GM10248 (cell line): ENCODE measurements around the gene PORCN.

Experiments used
- CTCF ChIA-PET: fragments of 300-600 bp; sonication (Branson Sonifier 250); formaldehyde crosslinking; extraction: SDS; loops from one replicate; lab custom pipeline; 2021; ENCODE audit warnings: antibody characterized with exemption; lab: Yijun Ruan, JAX
- POLR2A ChIA-PET: fragments of 350-650 bp; sonication (Branson Sonifier 250); formaldehyde crosslinking; extraction: SDS; loops from one replicate; lab custom pipeline; 2020; ENCODE audit warnings: antibody characterized with exemption; lab: Yijun Ruan, JAX
- DNase-seq: peaks from one replicate; pipeline ENCODE4 v3.0.0; 2012; ENCODE audit errors: extremely low spot score
- TF ChIP-seq, protein P1 (sequence below): IDR thresholded peaks from 2 replicates; pipeline ENCODE4 v1.5.1; 2012; ENCODE audit warnings: mild to moderate bottlenecking, low read depth; ENCODE audit errors: extremely low read depth, missing control alignments, control extremely low read depth

Gene PORCN

DNA sequence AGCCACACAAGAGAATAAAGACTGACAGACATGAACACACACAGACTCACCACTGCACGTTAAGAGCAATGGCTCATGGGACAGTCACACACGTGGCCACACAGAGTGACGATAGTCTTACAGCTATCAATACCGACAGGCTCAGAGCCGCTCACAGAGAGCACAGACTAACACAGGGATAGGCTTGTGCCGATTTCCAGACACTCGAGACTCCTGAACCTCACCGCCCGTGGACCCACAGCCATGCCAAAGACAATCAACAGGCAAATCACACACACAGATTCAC lies 38.0 kb upstream of the PORCN start:
- DNase-seq: no peak
- CTCF ChIA-PET: interaction anchor here (1.3 kb wide), 1 partner anchor 23 kb away, joined by 4 read pairs; no protein-coding TSS in a partner anchor
- POLR2A ChIA-PET: no interaction called here
- TF ChIP-seq, protein P1, sequence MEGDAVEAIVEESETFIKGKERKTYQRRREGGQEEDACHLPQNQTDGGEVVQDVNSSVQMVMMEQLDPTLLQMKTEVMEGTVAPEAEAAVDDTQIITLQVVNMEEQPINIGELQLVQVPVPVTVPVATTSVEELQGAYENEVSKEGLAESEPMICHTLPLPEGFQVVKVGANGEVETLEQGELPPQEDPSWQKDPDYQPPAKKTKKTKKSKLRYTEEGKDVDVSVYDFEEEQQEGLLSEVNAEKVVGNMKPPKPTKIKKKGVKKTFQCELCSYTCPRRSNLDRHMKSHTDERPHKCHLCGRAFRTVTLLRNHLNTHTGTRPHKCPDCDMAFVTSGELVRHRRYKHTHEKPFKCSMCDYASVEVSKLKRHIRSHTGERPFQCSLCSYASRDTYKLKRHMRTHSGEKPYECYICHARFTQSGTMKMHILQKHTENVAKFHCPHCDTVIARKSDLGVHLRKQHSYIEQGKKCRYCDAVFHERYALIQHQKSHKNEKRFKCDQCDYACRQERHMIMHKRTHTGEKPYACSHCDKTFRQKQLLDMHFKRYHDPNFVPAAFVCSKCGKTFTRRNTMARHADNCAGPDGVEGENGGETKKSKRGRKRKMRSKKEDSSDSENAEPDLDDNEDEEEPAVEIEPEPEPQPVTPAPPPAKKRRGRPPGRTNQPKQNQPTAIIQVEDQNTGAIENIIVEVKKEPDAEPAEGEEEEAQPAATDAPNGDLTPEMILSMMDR: no peak

DNA sequence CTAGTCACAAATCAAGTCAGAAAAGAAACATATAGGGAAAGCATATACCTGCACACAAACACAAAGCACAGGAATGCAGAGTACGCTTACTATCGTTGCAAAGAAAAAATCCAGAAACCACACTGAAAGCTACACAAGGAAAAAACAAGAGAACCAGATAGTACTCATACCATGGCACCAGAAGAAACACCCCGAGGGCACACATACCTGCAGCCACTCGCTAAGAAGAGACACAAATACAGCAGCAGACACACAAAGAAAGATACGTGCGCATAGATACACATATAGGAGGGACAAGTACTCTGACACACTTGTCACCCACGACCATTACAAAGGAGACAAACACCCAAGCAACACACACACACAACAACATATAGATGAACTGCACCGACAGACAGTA lies 37.3 kb upstream of the PORCN start:
- ChIA-PET CTCF (no interaction called here), POLR2A (no interaction called here)
- DNase-seq: no peak
- TF ChIP-seq, protein P1: no peak

DNA sequence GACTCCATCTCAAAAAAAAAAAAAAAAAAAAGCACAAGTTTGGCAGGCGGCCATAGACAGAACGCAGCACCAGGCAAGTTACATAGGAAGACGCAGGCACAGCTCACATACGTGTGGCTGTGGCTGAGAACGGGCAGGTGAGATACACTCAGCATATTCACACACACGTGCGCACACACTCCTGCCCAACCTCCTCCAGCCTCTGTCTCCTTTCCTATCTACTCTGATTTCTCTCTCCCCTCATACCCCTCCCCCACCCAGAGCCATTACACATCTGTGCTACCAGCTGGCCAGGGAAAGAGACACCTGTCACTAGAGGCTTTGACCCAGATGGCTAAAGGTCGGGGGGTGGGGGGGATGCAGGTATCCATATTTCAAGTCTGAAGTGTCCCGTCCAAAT lies 36.6 kb upstream of the PORCN start:
- POLR2A ChIA-PET: no interaction called here
- TF ChIP-seq, protein P1: no peak
- DNase-seq: no peak
- CTCF ChIA-PET: no interaction called here

DNA sequence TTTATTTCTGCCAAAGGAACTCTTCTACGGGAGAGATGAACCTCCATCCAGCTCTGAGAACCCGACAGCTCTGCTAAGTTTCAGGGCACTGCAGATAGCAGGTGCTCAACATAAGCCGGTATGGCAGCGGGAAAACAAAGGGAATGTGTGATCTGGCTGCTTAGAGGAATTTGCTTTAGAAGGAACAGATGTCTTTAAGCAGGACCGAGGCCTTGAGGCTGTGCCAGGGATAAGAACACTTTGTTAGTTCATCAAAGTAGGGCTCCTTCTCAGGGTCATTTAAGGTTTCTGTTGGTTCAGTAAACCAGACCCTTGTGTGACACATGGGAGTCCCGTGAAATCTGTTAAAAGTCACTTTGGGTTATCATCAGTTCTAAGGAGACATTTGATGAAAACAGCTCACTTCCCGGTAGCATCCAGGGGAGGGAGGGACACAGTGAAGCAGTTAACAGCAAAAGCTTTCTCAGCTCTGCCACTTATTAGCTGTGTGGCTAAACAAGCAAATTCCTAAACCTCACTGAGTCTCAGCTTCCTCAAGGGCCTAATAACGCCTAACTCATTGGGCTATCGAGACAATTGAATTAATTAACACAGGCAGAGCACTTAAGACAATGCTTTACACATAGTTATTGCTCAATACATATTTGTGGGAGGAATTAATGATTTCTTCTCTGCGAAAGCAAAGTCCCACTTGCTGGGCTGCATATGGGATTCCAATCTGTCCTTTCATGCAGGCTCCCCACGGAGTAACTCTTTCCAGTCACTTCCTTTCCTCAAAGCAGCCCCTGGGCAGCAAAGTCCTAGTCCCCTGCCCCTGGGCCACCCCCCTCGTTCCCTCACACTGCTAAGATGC lies 35.7 kb upstream of the PORCN start:
- ChIA-PET POLR2A (no interaction called here), CTCF (interaction anchor here (1.4 kb wide), 1 partner anchor 8 kb away, joined by 4 read pairs; no protein-coding TSS in a partner anchor)
- TF ChIP-seq, protein P1: no peak
- no peak for DNase-seq

DNA sequence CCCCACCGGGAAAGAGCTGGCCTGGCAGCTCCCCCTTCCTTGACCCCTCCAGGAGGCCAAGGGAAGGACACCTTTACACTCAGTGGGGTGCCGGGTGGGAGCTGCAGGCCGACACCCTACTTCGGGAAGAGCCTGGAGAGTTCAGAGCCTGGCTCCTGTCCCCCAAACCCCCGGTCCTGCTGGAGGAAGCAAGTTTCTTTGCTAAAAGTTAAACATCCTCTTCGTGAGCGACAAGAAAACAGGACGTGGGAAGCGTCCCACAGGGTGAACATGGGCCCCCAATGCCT lies 35.1 kb upstream of the PORCN start:
- TF ChIP-seq, protein P1: no peak
- POLR2A ChIA-PET: interaction anchor here (0.7 kb wide), 1 partner anchor 223 kb away, joined by 3 read pairs; the partner anchor contains the start of gene SUV39H1
- CTCF ChIA-PET: interaction anchor here (1.4 kb wide), 1 partner anchor 9 kb away, joined by 4 read pairs; no protein-coding TSS in a partner anchor
- no peak for DNase-seq

DNA sequence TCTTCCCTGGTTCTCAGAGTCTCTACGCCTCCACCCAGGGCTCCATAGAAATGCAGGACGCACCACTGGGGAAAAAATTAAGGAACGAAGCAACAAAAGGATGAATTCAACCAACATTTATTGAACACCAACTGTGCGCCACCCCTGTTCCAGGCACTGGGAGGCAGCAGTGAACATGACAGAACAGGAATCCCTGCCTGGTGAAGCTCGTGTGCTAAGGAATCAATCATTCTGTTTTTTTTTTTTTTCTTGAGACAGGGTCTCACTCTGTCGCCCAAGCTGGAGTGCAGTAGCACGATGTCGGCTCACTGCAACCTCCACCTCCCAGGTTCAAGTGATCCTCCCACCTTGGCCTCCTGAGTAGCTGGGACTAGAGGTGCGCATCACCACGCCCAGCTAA lies 34.7 kb upstream of the PORCN start:
- ChIA-PET POLR2A (interaction anchor here (0.7 kb wide), 1 partner anchor 222 kb away, joined by 3 read pairs; the partner anchor contains the start of gene SUV39H1), CTCF (interaction anchor here (1.1 to 1.4 kb wide), 2 partner anchors 10 to 11 kb away, joined by 3 to 4 read pairs; no protein-coding TSS in a partner anchor)
- no peak for DNase-seq
- TF ChIP-seq, protein P1: peak; percentile 44
